Transverse colon (tissue), 4 donors: ENCODE results near the gene HDGFL2. TPM values are rescaled to one million over a fixed set of nuclear protein-coding genes. Genes with fewer than 3 reads are reported as not detected.
"Not testable (repeated sequence)": the region's sequence is repeated elsewhere in the genome, so short reads cannot be mapped to it uniquely, and the experiment has no call there.

Source experiments
- DNase-seq: peaks from one replicate; pipeline ENCODE4 v3.0.0-alpha.2; 2019
- H3K27ac ChIP-seq, 4 donors: fragments of 200-600 bp; sonication (generic); 2 replicates each; pipeline ENCODE4 v1.5.1; 2016 to 2018; ENCODE audit warnings: inconsistent platforms in 4 of 4
- H3K27me3 ChIP-seq: fragments of 200-600 bp; sonication (generic); 2 replicates; pipeline ENCODE4 v1.5.1; 2017; ENCODE audit warnings: inconsistent platforms
- H3K36me3 ChIP-seq, 4 donors: fragments of 200-600 bp; sonication (generic); 2 replicates each; pipeline ENCODE4 v1.5.1; 2017 to 2019; ENCODE audit warnings: inconsistent platforms in 4 of 4
- H3K4me1 ChIP-seq, 4 donors: fragments of 200-600 bp; sonication (generic); 2 replicates each; pipeline ENCODE4 v1.5.1; 2017 to 2020; ENCODE audit warnings: inconsistent platforms in 4 of 4
- H3K4me3 ChIP-seq, 4 donors: fragments of 200-600 bp; sonication (generic); 1 replicate in 1 of 4; 2 replicates in 3 of 4; pipeline versions ENCODE4 v1.5.1 to v1.6.1; 2017 to 2019; ENCODE audit warnings: inconsistent platforms in 4 of 4
- H3K9me3 ChIP-seq, 2 donors: fragments of 200-600 bp; sonication (generic); 2 replicates each; pipeline ENCODE4 v1.5.1; 2017 to 2019; ENCODE audit warnings: inconsistent platforms in 2 of 2
- CTCF ChIP-seq, 5 experiments: fragments of 200-600 bp in 3 of 5; fragments of 450-650 bp in 2 of 5; sonication (generic) in 3 of 5; IDR thresholded peaks; 1 replicate in 2 of 5; 2 replicates in 3 of 5; pipeline ENCODE4 v1.5.1; 2016 to 2017; ENCODE audit warnings: antibody characterized with exemption in 5 of 5, inconsistent platforms in 3 of 5, mild to moderate bottlenecking in 2 of 5, moderate library complexity in 1 of 5
- EP300 ChIP-seq: sonication (generic); formaldehyde crosslinking; IDR thresholded peaks from one replicate; pipeline ENCODE4 v1.6.1; 2017; ENCODE audit warnings: antibody characterized with exemption, low read depth
- POLR2A ChIP-seq: fragments of 450-650 bp; IDR thresholded peaks from one replicate; pipeline ENCODE4 v1.6.1; 2016; ENCODE audit warnings: antibody characterized with exemption, mild to moderate bottlenecking, moderate library complexity
- POLR2AphosphoS5 ChIP-seq, 3 donors: sonication (generic); formaldehyde crosslinking; IDR thresholded peaks; one replicate each; pipeline ENCODE4 v1.6.1; 2016; ENCODE audit warnings: antibody characterized with exemption in 3 of 3
- WGBS, 2 donors: methylation state at CpG; one replicate each; pipeline ENCODE4 v1.1.5; 2018; ENCODE audit warnings: low coverage in 1 of 2; 5-methylcytosine and 5-hydroxymethylcytosine counted together
- in situ Hi-C, 4 donors: fragments of 200-750 bp; cut with MboI; loops; one replicate each; pipeline versions ENCODE4 v1.15.0 to v1.15.1; 2017; ENCODE audit warnings: low sequenced_read_pairs in 3 of 4, low pct_ligation_motif_present in 1 of 4, low pct_unique_long_range_greater_than_20kb in 1 of 4
- intact Hi-C: fragments of 100-400 bp; cut with DNase I; formaldehyde crosslinking; loops from one replicate; pipeline ENCODE4 v1.15.1; 2023; ENCODE audit warnings: low total_unique reads
- total RNA-seq, 4 donors: library from RNA; depleted of rRNA; stranded (reverse); fragments of >200 nt; gene quantifications; one replicate each; pipeline ENCODE4 v1.1.0, GENCODE V29; 2016

The HDGFL2 gene
- total RNA-seq, 4 donors from 2014 or later = 30.0 to 98.4 (median 38.9) TPM

- H3K4me1 ChIP-seq = peaks cover 0 to under 1% (median 0%) of the 10 kb centered on the region in 4 donors
- TF ChIP-seq CTCF (IDR thresholded peaks at IDR 0.05) = no peak
- TF ChIP-seq POLR2AphosphoS5 (IDR thresholded peaks at IDR 0.05) = no peak
- no peak for TF ChIP-seq POLR2A
- TF ChIP-seq EP300 = no peak
- whole genome bisulfite sequencing, 2 donors = 37 to 87% methylated on average over 2 to 12 of the region's 12 CpGs
- in situ Hi-C loops = no loop called here
- intact Hi-C loops = no loop called here
- no peak overlapping the region for H3K4me3 ChIP-seq
- H3K36me3 ChIP-seq = no peaks in the 10 kb centered on the region
- no peaks in the 10 kb centered on the region for H3K9me3 ChIP-seq
- no peak for DNase-seq
- H3K27ac ChIP-seq = peak overlapping the region in 2 of 4 donors; percentile 64 to 65
- peaks cover 2% of the 10 kb centered on the region for H3K27me3 ChIP-seq
These were observed 69.2 kb downstream of the HDGFL2 start for GRCh38 chr19:4541114-4541805.

- H3K4me3 ChIP-seq, DNase-seq, H3K27me3 ChIP-seq, H3K36me3 ChIP-seq, H3K9me3 ChIP-seq, H3K27ac ChIP-seq, in situ Hi-C loops, H3K4me1 ChIP-seq, intact Hi-C loops: not testable (repeated sequence)
- WGBS, 2 donors = 92 to 96% methylated on average over 4 to 12 of the region's 12 CpGs
These were observed 69.7 kb downstream of the HDGFL2 start for GRCh38 chr19:4541806-4542145.

GRCh38 chr19:4542896-4543841 lies 71.1 kb downstream of the HDGFL2 start:
- 75% methylated on average over 51 of the region's 77 CpGs; no CpG with 5 or more reads in 1 of the 2 donors for WGBS, 2 donors
- H3K4me1 ChIP-seq = no peaks in the 10 kb centered on the region
- H3K36me3 ChIP-seq = no peaks in the 10 kb centered on the region
- no peak for DNase-seq
- H3K4me3 ChIP-seq = peak overlapping the region in 1 of 4 donors; percentile 1
- in situ Hi-C loops = no loop called here
- H3K27ac ChIP-seq = no peak overlapping the region
- intact Hi-C loops = no loop called here
- H3K9me3 ChIP-seq = no peaks in the 10 kb centered on the region
- H3K27me3 ChIP-seq = peaks cover 4% of the 10 kb centered on the region
- TF ChIP-seq POLR2A (no peak), POLR2AphosphoS5 (IDR thresholded peaks at IDR 0.05) (no peak), CTCF (IDR thresholded peaks at IDR 0.05) (no peak), EP300 (no peak)

- no peak for TF ChIP-seq CTCF (IDR thresholded peaks at IDR 0.05)
- no peak for TF ChIP-seq POLR2AphosphoS5 (IDR thresholded peaks at IDR 0.05)
- TF ChIP-seq EP300 = no peak
- TF ChIP-seq POLR2A = no peak
- WGBS, 2 donors = 94 to 100% methylated on average over 1 to 72 of the region's 87 CpGs
- in situ Hi-C loops = no loop called here
These were observed 71.9 kb downstream of the HDGFL2 start for GRCh38 chr19:4543842-4544647.

More at GRCh38 chr19:4543842-4544647, 71.9 kb downstream of the HDGFL2 start:
- Histone ChIP-seq H3K9me3 (no peaks in the 10 kb centered on the region), H3K27me3 (peaks cover 4% of the 10 kb centered on the region), H3K27ac (no peak overlapping the region), H3K4me1 (no peaks in the 10 kb centered on the region), H3K36me3 (no peaks in the 10 kb centered on the region), H3K4me3 (no peak overlapping the region)
- DNase-seq = no peak
- intact Hi-C loops = no loop called here
